ENCODE measurements around the gene MAP3K5. TPM values are rescaled to one million over a fixed set of nuclear protein-coding genes. Genes with fewer than 3 reads are reported as not detected.
A peak's percentile ranks its signal among the peaks of the same experiment; 100 is the strongest.
"Not testable (repeated sequence)": the region's sequence is repeated elsewhere in the genome, so short reads cannot be mapped to it uniquely, and the experiment has no call there.

MAP3K5 gene
- total and polyA plus RNA-seq, 4 donors: 7.5 to 28.3 (median 22.8) TPM

DNA sequence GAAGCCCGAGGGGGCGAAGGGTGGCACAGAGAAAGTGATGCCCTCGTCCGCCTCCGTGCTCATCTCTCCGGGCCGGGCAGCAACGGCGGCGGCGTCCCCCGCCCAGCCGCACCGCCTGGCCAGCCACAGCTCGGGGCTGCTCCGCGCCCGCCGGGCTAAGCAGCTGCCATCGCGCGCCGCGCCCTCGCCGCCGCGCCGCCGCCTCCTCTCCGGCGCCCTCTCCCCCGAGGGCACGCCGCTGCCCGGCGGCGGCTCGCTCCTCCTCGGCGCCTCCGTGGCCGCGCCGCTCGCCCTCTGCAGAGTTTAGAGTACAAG, 225 bp downstream of the MAP3K5 start:
- ATAC-seq (ENCODE audit: insufficient read depth, low FRiP score) (no peak), DNase-seq (no peak)
- Histone ChIP-seq H3K9ac (ENCODE audit: insufficient read depth in 1 of 2, low read length in 2 of 2) (no peak overlapping the region), H3K9me3 (ENCODE audit: control insufficient read depth in 4 of 4, insufficient read depth in 3 of 4, low read length in 3 of 4) (no peaks in the 10 kb centered on the region), H3K36me3 (ENCODE audit: control insufficient read depth in 4 of 4, insufficient read depth in 4 of 4, low read length in 4 of 4) (no peaks in the 10 kb centered on the region), H3K27me3 (ENCODE audit: control insufficient read depth in 3 of 3, insufficient read depth in 3 of 3, low read length in 2 of 3) (peaks cover 0 to 8% (median 0%) of the 10 kb centered on the region in 3 donors), H3K27ac (ENCODE audit: low read depth in 1 of 2, low read length in 1 of 2) (peak overlapping the region; percentile 91 to 99), H3K4me3 (peak overlapping the region; percentile 78), H3K4me1 (ENCODE audit: control insufficient read depth in 5 of 5, insufficient read depth in 5 of 5, low read length in 5 of 5) (peaks cover 3 to 14% (median 8%) of the 10 kb centered on the region in 5 donors)
- TF ChIP-seq, protein P1, sequence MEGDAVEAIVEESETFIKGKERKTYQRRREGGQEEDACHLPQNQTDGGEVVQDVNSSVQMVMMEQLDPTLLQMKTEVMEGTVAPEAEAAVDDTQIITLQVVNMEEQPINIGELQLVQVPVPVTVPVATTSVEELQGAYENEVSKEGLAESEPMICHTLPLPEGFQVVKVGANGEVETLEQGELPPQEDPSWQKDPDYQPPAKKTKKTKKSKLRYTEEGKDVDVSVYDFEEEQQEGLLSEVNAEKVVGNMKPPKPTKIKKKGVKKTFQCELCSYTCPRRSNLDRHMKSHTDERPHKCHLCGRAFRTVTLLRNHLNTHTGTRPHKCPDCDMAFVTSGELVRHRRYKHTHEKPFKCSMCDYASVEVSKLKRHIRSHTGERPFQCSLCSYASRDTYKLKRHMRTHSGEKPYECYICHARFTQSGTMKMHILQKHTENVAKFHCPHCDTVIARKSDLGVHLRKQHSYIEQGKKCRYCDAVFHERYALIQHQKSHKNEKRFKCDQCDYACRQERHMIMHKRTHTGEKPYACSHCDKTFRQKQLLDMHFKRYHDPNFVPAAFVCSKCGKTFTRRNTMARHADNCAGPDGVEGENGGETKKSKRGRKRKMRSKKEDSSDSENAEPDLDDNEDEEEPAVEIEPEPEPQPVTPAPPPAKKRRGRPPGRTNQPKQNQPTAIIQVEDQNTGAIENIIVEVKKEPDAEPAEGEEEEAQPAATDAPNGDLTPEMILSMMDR (IDR thresholded peaks at IDR 0.05; ENCODE audit: control extremely low read depth, extremely low read depth): no peak
- WGBS, 2 donors: 0 to 1% methylated on average over 20 to 46 of the region's 46 CpGs

GRCh38 chr6:136791296-136792094, 782 bp downstream of the MAP3K5 start:
- Histone ChIP-seq H3K27ac (ENCODE audit: low read depth in 1 of 2, low read length in 1 of 2) (peak overlapping the region; percentile 91 to 99), H3K9ac (ENCODE audit: insufficient read depth in 1 of 2, low read length in 2 of 2) (peak overlapping the region in 1 of 2 donors; percentile 14), H3K4me1 (ENCODE audit: control insufficient read depth in 5 of 5, insufficient read depth in 5 of 5, low read length in 5 of 5) (peaks cover 3 to 14% (median 8%) of the 10 kb centered on the region in 5 donors), H3K36me3 (ENCODE audit: control insufficient read depth in 4 of 4, insufficient read depth in 4 of 4, low read length in 4 of 4) (no peaks in the 10 kb centered on the region), H3K9me3 (ENCODE audit: control insufficient read depth in 4 of 4, insufficient read depth in 3 of 4, low read length in 3 of 4) (no peaks in the 10 kb centered on the region), H3K4me3 (peak overlapping the region; percentile 78), H3K27me3 (ENCODE audit: control insufficient read depth in 3 of 3, insufficient read depth in 3 of 3, low read length in 2 of 3) (peaks cover 0 to 8% (median 0%) of the 10 kb centered on the region in 3 donors)
- 0 to 1% methylated on average over 61 to 62 of the region's 62 CpGs for WGBS, 2 donors
- TF ChIP-seq, protein P1 (IDR thresholded peaks at IDR 0.05; ENCODE audit: control extremely low read depth, extremely low read depth): no peak
- DNase-seq: peak; percentile 44 to 63 (median 47)
- ATAC-seq (ENCODE audit: insufficient read depth, low FRiP score): peak; percentile 23

GRCh38 chr6:136790411-136791295, 1.6 kb downstream of the MAP3K5 start:
- 14 to 19% methylated on average over 7 of the region's 7 CpGs for WGBS, 2 donors
- ATAC-seq (ENCODE audit: insufficient read depth, low FRiP score): no peak
- peaks cover 3 to 14% (median 8%) of the 10 kb centered on the region in 5 donors for H3K4me1 ChIP-seq (ENCODE audit: control insufficient read depth in 5 of 5, insufficient read depth in 5 of 5, low read length in 5 of 5)

GRCh38 chr6:136789440-136789839, 2.8 kb downstream of the MAP3K5 start:
- not testable (repeated sequence) for H3K36me3 ChIP-seq (ENCODE audit: control insufficient read depth in 4 of 4, insufficient read depth in 4 of 4, low read length in 4 of 4); H3K9ac ChIP-seq (ENCODE audit: insufficient read depth in 1 of 2, low read length in 2 of 2); DNase-seq; H3K27ac ChIP-seq (ENCODE audit: low read depth in 1 of 2, low read length in 1 of 2); H3K27me3 ChIP-seq (ENCODE audit: control insufficient read depth in 3 of 3, insufficient read depth in 3 of 3, low read length in 2 of 3); H3K4me3 ChIP-seq; ATAC-seq (ENCODE audit: insufficient read depth, low FRiP score); H3K9me3 ChIP-seq (ENCODE audit: control insufficient read depth in 4 of 4, insufficient read depth in 3 of 4, low read length in 3 of 4)
- peaks cover 3 to 19% (median 9%) of the 10 kb centered on the region in 5 donors for H3K4me1 ChIP-seq (ENCODE audit: control insufficient read depth in 5 of 5, insufficient read depth in 5 of 5, low read length in 5 of 5)
- 77 to 83% methylated on average over 3 of the region's 3 CpGs for WGBS, 2 donors

More at GRCh38 chr6:136790411-136791295, 1.6 kb downstream of the MAP3K5 start:
- Histone ChIP-seq H3K9me3 (ENCODE audit: control insufficient read depth in 4 of 4, insufficient read depth in 3 of 4, low read length in 3 of 4) (no peaks in the 10 kb centered on the region), H3K27ac (ENCODE audit: low read depth in 1 of 2, low read length in 1 of 2) (peak overlapping the region; percentile 91 to 99), H3K4me3 (peak overlapping the region; percentile 78), H3K27me3 (ENCODE audit: control insufficient read depth in 3 of 3, insufficient read depth in 3 of 3, low read length in 2 of 3) (peaks cover 0 to 8% (median 0%) of the 10 kb centered on the region in 3 donors), H3K36me3 (ENCODE audit: control insufficient read depth in 4 of 4, insufficient read depth in 4 of 4, low read length in 4 of 4) (no peaks in the 10 kb centered on the region), H3K9ac (ENCODE audit: insufficient read depth in 1 of 2, low read length in 2 of 2) (peak overlapping the region in 1 of 2 donors; percentile 14)
- peak in 1 of 3 donors; percentile 8 for DNase-seq
- TF ChIP-seq, protein P1 (IDR thresholded peaks at IDR 0.05; ENCODE audit: control extremely low read depth, extremely low read depth): no peak

All from lung (tissue), 12 donors.